Measurements from ENCODE around the gene ZNF423.

Gene ZNF423

DNA sequence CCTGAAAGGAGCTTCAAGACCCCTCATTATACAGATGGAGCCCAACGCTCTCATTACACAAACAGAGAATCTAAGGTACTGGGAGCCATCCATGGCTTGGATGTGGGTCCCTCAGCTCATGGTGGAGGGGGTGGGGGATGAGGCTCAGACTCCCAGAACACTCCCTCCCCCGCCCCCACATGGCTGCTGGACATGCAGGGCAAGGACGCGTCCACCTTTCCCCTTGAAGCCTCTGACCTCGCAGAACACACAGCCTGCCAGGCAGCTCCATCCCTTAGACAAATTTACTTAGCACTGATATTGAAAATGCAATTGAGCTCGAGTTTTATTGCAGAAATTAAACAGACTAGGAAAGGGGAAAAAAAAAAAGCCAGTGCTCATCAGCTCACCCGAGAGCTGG is 203.9 kb downstream of the ZNF423 start:
- no peaks in the 10 kb centered on the region for H3K4me1 Mint-ChIP-seq

DNA sequence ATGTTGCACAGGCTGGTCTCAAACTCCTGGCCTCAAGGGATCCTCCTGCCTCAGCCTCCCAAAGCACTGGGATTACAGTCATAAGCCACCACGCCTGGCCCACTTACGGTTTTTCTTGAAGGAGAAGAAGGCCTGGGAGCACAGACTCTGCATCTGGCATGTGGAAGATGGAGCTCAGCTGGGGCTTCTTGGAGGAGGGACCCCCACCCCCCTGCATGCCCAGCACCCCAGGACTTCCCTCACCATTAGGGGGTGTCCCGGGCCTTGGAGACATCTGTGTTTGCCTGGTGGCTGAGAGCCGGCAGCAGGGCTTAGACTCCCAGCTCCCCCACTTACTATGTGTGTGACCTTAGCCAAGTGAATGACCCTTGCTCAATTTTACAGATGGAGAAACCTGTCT is 204.7 kb downstream of the ZNF423 start:
- H3K27me3 Mint-ChIP-seq, result no peaks in the 10 kb centered on the region
- no peak for ATAC-seq
- no peaks in the 10 kb centered on the region for H3K36me3 Mint-ChIP-seq
- no peak overlapping the region for H3K4me3 Mint-ChIP-seq
- H3K27ac Mint-ChIP-seq, result no peak overlapping the region
- H3K9me3 Mint-ChIP-seq, result peaks cover 21% of the 10 kb centered on the region
- no peaks in the 10 kb centered on the region for H3K4me1 Mint-ChIP-seq

More for the DNA sequence above, 203.9 kb downstream of the ZNF423 start:
- H3K4me3 Mint-ChIP-seq, result no peak overlapping the region
- no peak for ATAC-seq
- H3K27me3 Mint-ChIP-seq, result no peaks in the 10 kb centered on the region
- no peak overlapping the region for H3K27ac Mint-ChIP-seq
- H3K36me3 Mint-ChIP-seq, result no peaks in the 10 kb centered on the region
- H3K9me3 Mint-ChIP-seq, result peaks cover 17% of the 10 kb centered on the region

DNA sequence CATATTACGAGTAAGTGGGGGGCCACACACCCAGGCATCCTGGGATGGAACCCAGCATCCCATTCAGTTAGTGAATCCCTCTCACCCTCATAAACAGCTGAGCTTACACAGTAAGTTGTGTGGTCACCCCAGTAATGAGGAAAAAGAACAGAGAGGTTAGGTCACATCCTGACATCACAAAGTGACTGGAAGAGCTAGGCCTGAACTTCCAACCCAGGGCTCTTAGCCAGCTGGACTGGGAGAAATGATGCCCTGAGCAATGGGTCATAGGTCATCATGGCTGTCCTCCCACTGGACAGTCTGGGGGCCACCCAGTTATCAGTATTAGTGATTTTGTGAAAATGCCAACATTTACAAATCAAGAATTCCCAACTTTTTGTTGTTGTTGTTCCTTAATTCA is 205.3 kb downstream of the ZNF423 start:
- no peaks in the 10 kb centered on the region for H3K36me3 Mint-ChIP-seq
- H3K27ac Mint-ChIP-seq, result no peak overlapping the region
- H3K27me3 Mint-ChIP-seq, result no peaks in the 10 kb centered on the region
- no peaks in the 10 kb centered on the region for H3K4me1 Mint-ChIP-seq
- no peak for ATAC-seq
- H3K4me3 Mint-ChIP-seq, result no peak overlapping the region
- peaks cover 25% of the 10 kb centered on the region for H3K9me3 Mint-ChIP-seq

DNA sequence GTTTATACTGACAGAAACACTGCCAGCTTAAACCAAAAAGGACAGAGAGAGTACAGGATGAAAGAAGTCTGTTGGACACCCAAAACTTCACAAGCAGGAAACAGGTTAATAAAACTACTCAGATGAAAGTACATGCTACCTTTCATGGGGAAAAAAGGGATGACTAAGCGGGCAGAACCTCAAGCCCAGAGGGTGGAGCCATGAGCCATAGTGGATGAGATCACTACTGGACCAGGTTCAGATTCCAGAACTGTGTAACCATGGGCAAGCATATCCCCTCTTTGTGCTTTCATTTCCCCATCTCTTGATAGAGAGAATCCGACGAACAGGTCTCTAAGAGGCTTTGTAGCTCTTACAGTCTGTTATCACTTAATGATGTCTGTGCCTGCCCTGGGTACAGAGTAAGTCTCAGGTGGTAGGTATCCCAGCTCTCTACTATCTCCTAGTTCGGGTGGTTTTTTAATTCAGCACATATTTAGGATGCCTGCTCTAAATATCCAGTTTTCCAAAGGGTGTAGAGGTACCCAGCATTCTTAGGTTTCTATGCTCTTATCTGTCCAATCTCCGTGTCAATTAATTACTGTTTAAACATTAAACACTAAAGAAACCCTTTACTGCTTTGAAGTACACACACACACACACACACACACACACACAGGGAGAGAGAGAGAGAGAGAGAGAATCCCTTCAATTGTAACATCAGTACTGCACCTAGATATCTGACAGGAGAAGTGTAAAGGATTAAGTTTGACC is 206.7 kb downstream of the ZNF423 start:
- no peaks in the 10 kb centered on the region for H3K36me3 Mint-ChIP-seq
- H3K27ac Mint-ChIP-seq, result no peak overlapping the region

DNA sequence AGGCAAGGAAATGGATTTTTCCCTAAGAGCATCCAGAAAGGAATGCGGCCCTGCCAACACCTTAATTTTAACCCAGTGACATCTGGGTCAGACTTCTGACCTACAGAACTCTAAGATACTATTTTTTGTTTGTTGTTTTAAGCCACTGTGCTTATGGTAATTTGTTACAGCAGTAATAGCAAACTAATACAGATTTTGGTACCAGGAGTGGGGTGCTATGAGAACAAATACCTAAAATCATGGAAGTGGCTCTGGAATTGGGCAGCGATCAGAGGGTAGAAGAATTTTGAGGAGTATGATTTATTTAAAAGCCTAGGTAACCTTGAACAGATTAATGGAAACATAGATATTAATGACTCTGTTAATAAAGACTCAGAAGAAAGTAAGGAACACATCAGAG is 208.2 kb downstream of the ZNF423 start:
- no peaks in the 10 kb centered on the region for H3K27me3 Mint-ChIP-seq
- no peak for ATAC-seq
- H3K27ac Mint-ChIP-seq, result no peak overlapping the region
- peaks cover 28% of the 10 kb centered on the region for H3K9me3 Mint-ChIP-seq
- no peaks in the 10 kb centered on the region for H3K4me1 Mint-ChIP-seq
- no peaks in the 10 kb centered on the region for H3K36me3 Mint-ChIP-seq
- H3K4me3 Mint-ChIP-seq, result no peak overlapping the region

More for the DNA sequence above, 206.7 kb downstream of the ZNF423 start:
- no peak overlapping the region for H3K4me3 Mint-ChIP-seq
- H3K27me3 Mint-ChIP-seq, result no peaks in the 10 kb centered on the region
- no peaks in the 10 kb centered on the region for H3K4me1 Mint-ChIP-seq
- ATAC-seq, result no peak
- peaks cover 25% of the 10 kb centered on the region for H3K9me3 Mint-ChIP-seq

DNA sequence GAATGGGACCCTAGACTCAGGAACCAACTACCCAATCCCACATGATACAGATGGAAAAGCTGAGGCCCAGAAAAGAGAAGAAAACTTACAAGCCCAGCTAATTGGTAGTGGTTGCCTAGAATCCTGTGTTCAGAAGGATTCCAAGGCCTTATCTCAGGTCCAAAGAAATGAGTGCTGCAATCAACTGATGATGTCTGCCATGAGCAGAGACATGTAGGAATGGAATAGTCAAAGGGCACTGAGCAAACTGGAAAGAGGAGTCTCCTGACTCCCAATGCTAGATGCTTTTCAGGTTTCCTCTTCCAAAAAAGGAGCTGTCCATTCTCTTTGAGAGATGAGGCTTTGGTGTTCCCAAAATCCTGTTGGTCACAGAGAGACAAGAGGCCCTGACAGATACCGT is 210.6 kb downstream of the ZNF423 start:
- H3K27ac Mint-ChIP-seq, result no peak overlapping the region
- H3K4me1 Mint-ChIP-seq, result no peaks in the 10 kb centered on the region
- H3K4me3 Mint-ChIP-seq, result no peak overlapping the region
- ATAC-seq, result no peak
- no peaks in the 10 kb centered on the region for H3K36me3 Mint-ChIP-seq
- H3K9me3 Mint-ChIP-seq, result peaks cover 28% of the 10 kb centered on the region
- peaks cover 13% of the 10 kb centered on the region for H3K27me3 Mint-ChIP-seq

DNA sequence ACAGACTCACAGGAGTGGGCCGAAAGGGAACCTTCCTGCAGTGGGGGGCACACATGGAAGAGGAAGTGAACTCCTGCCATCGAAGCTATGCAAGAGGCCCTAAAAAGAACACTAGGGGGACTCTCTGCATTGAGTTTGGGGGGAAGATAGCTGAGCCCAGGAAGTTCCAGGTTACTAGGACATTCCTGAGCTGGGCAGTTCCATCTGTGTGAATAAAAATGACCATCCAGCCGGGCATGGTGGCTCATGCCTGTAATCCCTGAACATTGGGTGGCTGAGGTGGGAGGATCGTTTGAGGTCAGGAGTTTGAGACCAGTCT is 211.8 kb downstream of the ZNF423 start:
- Mint-ChIP-seq H3K27ac (no peak overlapping the region), H3K27me3 (peaks cover 23% of the 10 kb centered on the region), H3K4me1 (no peaks in the 10 kb centered on the region), H3K9me3 (peaks cover 25% of the 10 kb centered on the region), H3K4me3 (no peak overlapping the region), H3K36me3 (no peaks in the 10 kb centered on the region)
- no peak for ATAC-seq

DNA sequence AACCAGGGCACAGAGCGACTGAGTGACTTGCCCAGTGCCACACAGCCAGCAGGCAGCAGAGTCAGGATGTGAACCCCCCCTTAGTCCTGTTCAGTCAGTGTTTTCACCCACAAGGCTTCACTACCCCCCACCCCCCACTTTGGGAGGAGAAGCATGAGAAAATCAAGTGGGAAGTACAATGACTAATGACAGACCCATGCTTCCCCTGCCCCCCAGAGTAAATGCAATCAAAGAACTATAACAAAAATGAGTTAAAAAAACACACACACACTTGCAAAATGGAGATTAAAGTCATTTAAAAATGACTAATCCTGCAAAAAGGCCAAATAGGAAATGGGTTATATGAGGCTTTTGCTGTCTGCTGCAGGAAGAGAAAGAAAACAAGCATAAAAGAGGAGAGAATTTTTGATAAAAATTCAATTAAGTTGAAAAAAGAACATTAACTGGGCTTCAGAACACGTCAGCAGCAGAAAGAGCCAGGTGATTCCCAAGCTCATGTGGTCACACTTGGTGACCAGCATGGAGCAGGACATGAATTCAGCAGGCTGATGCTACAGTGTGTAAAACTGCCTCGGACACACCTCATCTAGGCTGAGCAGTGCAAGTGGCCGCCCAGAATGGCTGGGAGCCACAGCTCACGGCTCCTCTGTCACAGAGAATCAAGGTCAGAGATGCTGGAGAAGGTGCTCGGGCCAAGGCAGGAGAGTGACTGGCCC is 212.3 kb downstream of the ZNF423 start:
- H3K4me1 Mint-ChIP-seq, result no peaks in the 10 kb centered on the region
- H3K27ac Mint-ChIP-seq, result no peak overlapping the region
- peaks cover 21% of the 10 kb centered on the region for H3K9me3 Mint-ChIP-seq

DNA sequence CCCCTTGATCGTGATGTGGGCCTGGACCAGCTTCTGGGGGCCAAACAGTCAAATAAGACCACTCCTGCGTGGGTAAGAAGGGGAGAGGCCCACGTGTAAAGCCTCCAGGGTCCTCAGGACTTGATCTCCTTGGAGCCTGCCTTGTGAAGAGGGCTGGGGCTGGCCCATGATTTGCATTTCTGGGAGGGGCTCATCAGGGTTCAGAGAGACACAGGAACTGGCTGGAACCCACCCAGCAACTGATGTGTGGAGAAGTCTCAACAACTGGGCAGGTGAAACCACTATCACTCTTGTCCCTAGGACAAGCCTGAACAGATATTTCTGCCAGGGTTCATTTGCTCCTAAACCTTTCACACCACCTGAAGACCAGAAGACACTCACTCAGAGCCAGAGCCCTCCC is 214.7 kb downstream of the ZNF423 start:
- H3K9me3 Mint-ChIP-seq, result peaks cover 8% of the 10 kb centered on the region
- H3K4me3 Mint-ChIP-seq, result no peak overlapping the region
- H3K27ac Mint-ChIP-seq, result no peak overlapping the region
- H3K27me3 Mint-ChIP-seq, result peaks cover 23% of the 10 kb centered on the region
- no peaks in the 10 kb centered on the region for H3K36me3 Mint-ChIP-seq
- H3K4me1 Mint-ChIP-seq, result no peaks in the 10 kb centered on the region
- ATAC-seq, result no peak

More for the DNA sequence above, 212.3 kb downstream of the ZNF423 start:
- Mint-ChIP-seq H3K4me3 (no peak overlapping the region), H3K36me3 (no peaks in the 10 kb centered on the region), H3K27me3 (peaks cover 23% of the 10 kb centered on the region)
- no peak for ATAC-seq

DNA sequence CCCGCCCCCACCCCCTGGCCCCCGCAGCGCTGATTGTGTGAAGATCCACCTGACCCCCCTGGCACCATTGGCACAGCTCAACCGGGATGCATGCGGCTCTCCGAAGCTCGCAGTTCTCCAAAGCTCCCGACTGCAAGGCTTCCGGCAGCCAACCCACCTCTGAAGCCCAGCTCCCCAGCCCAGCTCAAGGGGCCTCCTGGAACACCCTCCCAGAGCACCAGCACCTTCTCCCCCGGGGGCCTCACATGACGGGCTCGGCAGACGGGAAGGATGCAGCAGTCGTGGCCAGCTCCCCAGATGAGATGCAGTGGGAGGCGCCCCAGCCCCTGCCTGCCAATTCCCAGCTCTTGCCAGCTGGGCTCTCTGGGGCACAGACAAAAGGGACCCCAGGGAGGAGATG is 215.3 kb downstream of the ZNF423 start:
- Mint-ChIP-seq H3K27me3 (peaks cover 23% of the 10 kb centered on the region), H3K36me3 (no peaks in the 10 kb centered on the region), H3K9me3 (peaks cover 4% of the 10 kb centered on the region), H3K27ac (no peak overlapping the region), H3K4me3 (no peak overlapping the region), H3K4me1 (no peaks in the 10 kb centered on the region)
- no peak for ATAC-seq

DNA sequence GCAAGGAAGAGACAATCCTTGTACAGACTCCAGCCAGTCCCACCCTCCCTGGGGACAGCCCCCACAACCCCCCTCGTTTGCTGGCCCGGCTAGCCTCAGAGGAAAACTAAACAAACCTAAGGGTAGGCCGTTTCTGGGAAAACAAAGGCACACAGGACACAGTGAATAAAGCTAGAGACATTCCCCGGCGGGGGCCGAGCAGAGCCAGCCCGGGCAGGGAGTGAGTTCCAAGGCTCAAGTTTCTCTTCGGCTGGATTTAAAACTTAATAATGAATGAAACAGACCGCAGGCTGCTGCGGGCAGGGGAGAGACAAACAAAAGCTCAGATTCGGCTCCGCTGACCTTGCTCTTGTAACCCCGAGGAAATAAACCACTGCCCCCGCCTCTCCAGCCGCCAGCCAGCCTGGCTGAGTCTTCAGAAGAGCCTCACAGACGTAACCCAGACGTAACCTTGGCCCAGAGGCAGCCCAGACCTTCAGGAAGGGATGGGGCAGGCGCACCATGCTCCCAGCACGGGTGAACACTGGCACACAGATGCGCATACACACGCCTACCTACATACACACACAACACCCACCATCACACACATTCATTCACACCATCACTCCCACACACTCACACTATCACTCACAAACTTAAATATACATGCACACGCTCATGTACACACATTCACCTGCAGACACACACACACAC is 216.0 kb downstream of the ZNF423 start:
- Mint-ChIP-seq H3K9me3 (peaks cover 4% of the 10 kb centered on the region), H3K27me3 (peaks cover 23% of the 10 kb centered on the region), H3K4me1 (no peaks in the 10 kb centered on the region), H3K27ac (no peak overlapping the region), H3K36me3 (no peaks in the 10 kb centered on the region), H3K4me3 (no peak overlapping the region)
- ATAC-seq, result no peak

DNA sequence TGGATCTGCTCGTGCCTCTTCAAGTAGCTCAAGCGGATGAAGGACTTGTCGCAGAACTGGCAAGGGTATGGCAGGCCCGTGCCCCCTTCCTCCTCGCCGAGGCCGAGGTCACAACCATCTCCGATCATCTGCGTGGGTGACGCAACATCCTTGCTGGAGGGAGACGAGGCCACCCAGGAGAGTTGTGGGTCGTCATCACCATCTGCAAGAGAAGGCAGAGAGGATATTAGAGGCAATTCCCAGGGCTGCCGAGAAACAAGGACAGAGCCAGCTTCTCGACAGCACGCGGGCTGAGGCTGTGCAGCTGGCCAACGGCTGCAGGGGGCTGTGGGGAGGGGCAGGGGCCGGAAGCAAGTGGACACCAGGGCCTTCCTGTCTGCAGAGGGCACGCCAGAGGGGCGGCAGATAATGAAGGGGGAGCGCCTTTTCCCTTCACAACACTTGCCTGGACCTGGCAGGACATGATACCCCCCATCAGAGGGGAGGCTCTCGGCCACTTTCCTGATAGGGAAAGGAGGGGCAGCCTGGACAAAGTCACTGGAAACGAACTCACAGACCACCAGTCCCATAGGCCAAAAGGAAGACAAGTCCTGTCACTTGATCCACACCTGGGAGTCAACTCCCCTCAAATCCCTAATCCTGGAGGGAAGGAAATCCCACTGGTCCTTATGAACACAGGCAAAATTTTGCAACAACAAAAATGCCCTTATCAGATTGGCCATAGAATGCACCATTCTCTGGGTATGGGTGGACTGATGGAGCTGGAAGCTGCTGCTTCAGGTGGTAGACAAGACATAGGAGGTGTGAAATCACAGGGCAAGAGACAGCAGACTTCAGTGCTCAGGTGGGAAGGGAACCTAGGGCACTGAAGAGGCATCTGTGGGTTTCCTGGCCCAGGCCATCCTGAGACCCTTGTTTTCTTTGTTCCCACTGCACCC is 217.0 kb downstream of the ZNF423 start:
- no peak overlapping the region for H3K27ac Mint-ChIP-seq
- no peak overlapping the region for H3K4me3 Mint-ChIP-seq
- H3K4me1 Mint-ChIP-seq, result no peaks in the 10 kb centered on the region
- no peaks in the 10 kb centered on the region for H3K36me3 Mint-ChIP-seq
- ATAC-seq, result no peak
- peaks cover 23% of the 10 kb centered on the region for H3K27me3 Mint-ChIP-seq
- H3K9me3 Mint-ChIP-seq, result peaks cover 4% of the 10 kb centered on the region

DNA sequence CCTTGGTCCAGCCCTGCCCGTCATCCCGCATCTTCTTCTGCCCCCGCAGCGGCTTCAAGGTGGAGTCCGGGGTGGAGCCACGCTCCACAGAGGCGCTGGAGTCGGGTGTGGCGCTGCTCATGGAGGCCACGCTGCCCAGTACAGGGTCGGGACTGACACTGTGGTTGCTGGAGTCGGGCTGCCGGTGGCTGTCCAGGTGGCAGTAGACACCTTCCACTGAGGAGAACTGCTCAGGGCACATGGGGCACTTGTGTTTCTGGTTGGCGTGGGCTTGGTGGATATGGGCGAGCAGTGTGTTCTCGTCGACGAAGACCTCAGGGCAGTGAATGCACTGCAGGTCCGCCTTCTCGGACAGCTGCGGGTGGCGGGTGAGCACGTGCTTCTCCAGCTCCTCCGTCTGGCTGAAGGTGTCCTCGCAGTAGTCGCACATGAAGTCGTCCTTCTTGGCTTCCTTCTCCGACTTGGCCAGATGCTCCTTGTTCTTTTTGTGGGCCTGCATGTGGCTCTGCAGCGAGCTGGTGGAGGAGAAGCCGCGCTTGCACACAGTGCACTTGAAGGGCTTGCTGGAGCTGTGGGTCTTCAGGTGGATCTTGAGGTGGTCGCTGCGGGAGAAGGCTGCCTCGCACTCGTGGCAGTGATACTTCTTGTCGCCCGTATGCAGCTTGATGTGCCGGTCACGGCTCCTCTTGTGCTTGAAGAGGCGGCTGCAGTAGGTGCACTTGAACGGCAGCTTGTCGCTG is 217.8 kb downstream of the ZNF423 start:
- Mint-ChIP-seq H3K9me3 (no peaks in the 10 kb centered on the region), H3K4me1 (no peaks in the 10 kb centered on the region), H3K27ac (no peak overlapping the region), H3K36me3 (no peaks in the 10 kb centered on the region), H3K4me3 (no peak overlapping the region), H3K27me3 (peaks cover 23% of the 10 kb centered on the region)
- no peak for ATAC-seq

DNA sequence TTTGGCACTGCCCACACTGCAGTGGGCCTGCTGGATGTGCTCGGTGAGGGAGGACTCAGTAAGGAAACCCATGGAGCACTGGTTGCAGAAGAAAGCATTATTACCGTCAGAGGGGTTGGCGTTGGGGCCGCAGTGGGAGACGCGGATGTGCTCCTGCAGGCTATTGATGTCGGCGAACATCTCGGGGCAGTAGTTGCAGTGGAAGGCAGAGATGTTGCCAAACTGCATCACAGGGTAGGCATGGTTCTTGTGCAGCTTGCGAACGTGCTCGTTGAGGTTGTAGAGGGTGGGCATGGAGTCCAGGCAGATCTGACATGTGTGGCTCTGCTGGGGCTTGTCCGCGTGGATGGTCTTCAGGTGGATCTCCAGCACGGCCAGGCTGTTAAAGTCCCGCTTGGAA is 218.4 kb downstream of the ZNF423 start:
- Mint-ChIP-seq H3K36me3 (no peaks in the 10 kb centered on the region), H3K9me3 (no peaks in the 10 kb centered on the region), H3K4me3 (no peak overlapping the region)

More for the DNA sequence above, 218.4 kb downstream of the ZNF423 start:
- H3K27me3 Mint-ChIP-seq, result peaks cover 23% of the 10 kb centered on the region
- no peaks in the 10 kb centered on the region for H3K4me1 Mint-ChIP-seq
- no peak overlapping the region for H3K27ac Mint-ChIP-seq
- ATAC-seq, result no peak
